ENCODE results near the gene G3BP2.
"Not testable (repeated sequence)": the region's sequence is repeated elsewhere in the genome, so short reads cannot be mapped to it uniquely, and the experiment has no call there.

Gene G3BP2

DNA sequence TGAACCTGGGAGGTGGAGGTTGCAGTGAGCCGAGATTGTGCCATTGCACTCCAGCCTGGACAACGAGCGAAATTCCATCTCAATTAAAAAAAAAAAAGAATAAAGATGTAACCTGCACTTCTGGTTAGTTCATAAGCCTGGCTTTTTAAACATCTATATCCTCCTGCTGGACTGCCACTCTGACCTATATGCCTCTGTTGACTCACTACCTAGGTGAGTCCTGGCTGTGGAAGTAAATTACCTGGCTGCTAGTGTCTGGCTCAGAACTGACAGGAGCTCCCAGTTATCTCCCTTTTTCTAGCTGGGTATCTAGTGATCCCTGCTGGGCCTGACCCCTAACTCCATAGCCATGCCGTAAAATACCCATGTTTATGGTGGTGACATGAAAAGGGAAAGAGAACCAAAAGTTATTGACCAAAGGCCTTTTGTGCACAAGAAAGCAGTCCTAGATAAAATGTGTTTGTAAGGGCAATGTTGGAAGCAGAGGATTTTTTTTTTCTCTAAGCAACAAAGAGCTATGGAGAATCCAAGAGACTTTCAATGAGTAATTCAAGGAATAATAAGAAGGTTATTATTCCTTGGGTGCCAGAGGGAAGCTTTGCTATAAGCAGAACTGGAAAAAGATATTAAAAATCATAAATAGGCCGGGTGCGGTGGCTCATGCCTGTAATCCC lies 10.4 kb upstream of the G3BP2 start:
- no peak for DNase-seq (ENCODE audit: low spot score)

DNA sequence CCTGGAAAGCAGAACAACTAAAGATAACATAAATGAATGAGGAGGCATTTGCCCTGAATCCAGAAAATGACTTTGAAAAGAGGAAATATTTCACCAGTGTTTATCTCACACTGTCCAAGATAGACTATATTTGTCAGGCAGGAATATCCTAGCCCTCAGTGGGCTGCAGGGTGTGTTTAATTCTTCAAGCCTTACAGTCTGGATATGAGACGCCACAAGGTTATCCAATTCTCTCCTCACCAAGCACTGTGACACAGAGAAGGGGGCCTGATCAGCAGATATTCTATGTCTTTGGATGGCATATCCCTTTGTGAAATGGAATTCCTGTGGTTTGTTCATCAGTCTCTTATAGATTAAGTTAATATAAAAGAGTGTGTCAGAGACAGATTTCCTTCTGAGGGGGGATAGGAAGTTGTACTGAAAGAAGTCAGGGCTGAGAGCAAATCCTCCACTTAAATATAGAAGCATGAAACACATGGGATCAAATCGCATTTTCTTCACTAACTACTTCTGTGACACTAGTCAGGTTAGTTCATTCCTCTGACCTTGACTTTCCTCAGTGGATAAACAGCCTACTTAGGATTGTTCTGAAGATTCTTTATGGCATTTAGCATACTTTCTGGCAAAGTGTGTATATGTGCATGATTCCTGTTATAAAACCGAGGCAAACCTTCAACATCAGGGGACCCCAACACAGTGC lies 6.8 kb upstream of the G3BP2 start:
- no peak for DNase-seq (ENCODE audit: low spot score)

DNA sequence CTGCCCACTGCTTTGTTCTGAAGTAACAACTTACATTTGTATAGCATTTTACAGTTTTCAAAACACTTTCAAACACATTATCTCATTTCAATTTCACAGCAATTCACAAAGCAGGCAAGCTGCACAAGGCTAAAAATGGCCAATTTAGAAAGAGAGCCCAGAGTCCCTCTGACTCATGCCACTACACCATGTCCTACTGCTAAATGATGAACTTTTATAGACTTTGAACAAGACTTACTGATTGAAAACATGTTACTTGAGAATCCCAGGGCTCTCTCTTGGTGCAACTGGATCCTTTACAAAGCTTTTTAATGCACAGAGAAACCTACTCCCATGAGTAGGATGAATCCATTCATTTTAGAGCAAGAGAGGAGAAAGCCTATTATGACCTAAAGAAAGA lies 5.8 kb upstream of the G3BP2 start:
- DNase-seq (ENCODE audit: low spot score) = no peak

DNA sequence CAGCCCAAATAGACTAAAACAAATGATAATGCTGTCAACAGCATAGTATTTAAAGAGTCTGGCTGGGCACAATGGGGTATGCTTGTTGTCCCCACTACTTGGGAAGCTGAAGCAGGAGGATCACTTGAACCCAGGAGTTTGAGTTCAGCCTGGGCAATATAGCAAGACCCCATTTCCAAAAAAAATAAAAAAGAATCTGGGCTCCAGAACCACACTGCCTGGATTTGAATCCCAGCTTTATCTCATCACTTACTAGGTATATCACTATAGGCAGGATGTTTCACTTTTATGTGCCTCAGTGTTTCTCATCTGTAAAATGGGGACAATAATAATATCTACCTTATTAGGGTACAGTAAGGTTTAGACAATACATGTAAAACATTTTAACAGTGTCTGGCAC lies 5.3 kb upstream of the G3BP2 start:
- DNase-seq (ENCODE audit: low spot score) = no peak

DNA sequence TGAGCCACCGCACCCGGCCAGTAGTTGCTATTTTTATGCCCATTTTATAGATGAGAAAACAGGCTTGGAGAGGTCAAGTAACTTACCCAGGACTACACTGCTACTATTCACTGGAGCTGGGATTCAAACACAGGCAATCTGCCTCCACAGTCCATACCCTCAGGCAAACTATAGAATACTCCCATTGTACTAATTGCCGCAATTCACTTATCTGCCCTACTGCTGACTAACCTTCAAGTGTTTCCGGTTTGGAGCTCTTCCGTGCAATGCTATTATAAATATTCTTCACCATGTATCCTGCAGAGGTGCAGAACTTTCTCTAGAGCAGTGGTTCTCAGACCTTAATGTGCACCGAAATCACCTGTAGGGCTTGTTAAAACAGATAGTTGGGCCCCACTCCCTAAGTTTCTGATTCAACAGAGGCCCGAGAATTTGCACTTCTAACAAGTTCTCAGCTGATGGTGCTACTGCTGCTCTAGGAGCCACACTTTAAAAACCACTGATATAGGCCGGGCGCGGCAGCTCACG lies 1.9 kb upstream of the G3BP2 start:
- no peak for DNase-seq (ENCODE audit: low spot score)

DNA sequence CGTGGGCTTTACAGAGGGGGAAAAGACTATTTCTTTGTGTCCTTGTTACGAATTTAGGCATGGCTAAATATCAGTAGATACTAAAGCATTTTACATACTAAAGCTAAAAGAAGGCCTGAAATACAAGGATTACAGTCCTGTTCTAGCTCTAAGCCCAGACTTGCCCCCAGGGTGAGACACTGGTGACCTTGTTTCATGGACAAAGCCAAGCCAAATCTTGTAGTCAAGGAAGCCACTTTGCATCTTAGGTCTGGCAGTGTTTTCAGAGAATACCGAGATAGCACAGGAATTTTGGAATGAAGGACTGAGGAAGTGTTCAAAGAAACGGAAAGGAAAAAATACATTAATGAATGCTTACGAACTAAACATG lies 733 bp upstream of the G3BP2 start:
- no peak for DNase-seq (ENCODE audit: low spot score)

DNA sequence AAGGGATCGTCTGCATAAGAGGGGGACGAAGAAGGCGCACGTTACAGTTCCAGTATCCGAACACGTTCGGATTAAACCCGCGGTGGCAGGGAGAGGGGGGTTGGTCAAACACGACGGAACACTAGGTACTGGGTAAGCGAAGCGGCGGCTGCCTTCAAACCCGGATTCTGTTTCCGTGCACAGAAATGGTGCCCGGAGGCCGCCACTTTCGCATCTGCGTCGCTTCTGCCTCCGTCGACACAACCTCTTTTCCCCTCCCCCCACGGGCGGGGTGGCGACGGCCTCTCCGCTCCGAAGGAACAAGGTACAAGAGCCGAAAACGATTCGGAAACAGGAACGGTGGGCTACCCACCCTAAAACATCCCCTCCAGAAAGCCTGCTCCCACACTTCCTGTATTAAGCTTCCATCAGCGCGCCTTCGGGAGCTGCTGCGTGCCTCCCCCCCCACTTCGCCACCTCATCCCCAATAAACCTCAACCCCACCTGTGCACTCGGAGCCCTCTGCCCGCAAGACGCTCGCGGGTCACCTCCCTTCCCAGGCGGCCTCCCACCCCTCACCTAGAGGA lies 667 bp downstream of the G3BP2 start:
- DNase-seq (ENCODE audit: low spot score) = peak; percentile 31

DNA sequence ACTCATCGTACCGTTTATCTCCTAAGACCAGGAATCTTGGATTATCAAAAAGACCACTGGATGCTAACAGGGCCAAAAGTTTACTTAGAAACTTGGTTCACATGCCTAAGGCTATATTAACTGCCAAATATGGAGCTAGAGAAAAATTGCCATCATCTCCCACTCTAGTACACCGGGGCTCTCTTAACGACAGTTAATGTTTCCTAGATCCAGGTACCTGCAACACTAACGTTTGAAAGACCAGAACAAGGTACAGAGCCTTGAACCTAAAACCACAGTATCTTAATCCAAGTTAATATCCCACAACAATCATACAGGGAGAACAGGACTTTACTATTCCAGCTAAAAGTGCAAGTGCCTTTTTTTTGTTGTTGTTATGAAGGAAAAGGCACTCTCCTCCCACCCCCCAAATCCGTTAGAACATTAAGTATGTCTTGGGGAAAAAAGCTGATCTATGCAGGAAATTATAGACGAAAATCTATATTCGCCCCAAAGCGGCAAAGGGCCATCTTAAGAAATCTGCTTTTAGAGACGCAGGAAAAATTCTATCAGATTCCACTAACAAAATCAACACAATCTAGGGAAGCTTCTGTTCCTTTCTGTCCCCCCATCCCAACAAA lies 1.3 kb downstream of the G3BP2 start:
- no peak for DNase-seq (ENCODE audit: low spot score)

DNA sequence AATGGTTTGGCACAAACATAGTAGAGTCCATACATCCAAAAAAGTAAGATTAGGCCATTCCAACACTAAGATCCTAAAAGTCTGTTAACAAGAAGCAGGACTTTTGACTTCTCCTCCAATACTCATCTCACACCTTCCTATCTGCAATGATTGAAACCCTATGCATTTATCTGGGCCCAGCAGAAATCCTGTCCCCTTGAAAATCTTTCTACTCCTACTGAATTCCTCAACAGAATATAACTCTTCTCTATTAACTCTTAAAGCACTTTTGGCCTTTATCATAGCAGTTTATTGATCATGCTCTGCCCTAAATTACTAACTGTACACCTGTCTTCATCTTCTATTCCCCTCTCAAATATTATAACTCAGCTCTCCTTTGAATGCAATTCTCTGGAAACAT lies 4.6 kb downstream of the G3BP2 start:
- DNase-seq (ENCODE audit: low spot score) = no peak

DNA sequence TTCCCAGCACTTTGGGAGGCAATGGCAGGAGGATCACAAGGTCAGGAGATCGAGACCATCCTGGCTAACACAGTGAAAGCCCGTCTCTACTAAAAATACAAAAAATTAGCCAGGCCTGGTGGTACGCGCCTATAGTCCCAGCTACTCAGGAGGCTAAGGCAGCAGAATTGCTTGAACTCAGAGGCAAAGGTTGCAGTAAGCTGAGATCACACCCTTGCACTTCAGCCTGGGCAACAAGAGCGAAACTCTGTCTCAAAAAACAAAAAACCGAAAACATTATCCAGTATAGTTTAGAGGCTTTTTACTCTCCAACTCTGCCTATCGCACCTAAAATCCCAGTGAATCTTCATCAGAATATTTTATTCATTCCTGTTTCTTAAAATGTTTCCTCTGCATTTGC lies 5.6 kb downstream of the G3BP2 start:
- not testable (repeated sequence) for DNase-seq (ENCODE audit: low spot score)

DNA sequence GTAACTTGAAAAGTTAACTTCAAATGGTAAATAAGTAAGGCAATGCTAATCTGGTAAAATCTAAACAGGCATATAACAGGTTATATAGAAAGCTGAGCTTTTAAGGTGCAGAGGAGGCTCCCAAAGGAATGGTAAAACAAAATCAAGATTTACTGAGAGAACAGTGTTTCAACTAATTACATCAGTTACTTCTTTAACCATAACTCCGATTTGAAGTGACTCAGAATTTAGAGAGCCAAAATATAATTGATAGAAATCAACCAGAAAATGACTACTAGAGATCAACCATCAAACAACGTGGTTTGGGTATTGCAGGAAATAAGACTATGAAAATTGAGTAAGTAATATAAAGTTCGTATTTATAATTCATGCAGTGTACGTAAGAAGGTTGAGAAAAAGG lies 6.9 kb downstream of the G3BP2 start:
- DNase-seq (ENCODE audit: low spot score) = no peak

DNA sequence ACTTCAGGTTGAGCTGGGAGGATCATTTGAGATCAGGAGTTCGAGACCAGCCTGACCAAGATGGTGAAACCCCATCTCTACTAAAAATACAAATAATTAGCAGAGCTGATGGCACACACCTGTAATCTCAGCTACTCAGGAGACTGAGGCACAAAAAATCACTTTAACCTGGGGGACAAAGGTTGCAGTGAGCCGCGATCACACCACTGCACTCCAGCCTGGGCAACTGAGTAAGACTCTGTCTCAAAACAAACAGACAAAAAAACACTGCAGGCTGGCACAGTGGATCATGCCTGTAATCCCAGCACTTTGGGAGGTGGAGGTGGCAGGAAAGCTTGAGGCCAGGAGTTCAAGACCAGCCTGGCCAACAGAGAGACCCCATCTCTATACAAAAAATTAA lies 8.6 kb downstream of the G3BP2 start:
- DNase-seq (ENCODE audit: low spot score) = not testable (repeated sequence)

DNA sequence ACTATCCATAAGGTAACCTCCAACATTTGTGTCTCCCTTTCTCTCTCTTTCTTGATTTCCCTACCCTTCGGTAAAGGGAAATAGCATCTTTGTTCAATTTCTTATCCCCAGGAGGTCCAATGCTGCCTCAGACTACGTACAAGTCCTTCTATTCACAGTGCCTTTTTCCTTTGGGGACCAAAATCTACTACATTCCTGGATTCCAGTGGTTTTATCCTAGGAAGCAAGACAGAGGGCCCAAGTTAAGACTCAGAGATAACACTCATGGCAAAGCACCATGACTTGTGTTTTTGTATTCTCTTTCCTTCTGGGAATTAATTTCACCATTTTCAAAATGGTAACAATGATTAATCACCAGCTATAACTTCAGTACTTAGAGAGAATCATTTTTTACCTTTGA lies 10.6 kb downstream of the G3BP2 start:
- DNase-seq (ENCODE audit: low spot score) = no peak

DNA sequence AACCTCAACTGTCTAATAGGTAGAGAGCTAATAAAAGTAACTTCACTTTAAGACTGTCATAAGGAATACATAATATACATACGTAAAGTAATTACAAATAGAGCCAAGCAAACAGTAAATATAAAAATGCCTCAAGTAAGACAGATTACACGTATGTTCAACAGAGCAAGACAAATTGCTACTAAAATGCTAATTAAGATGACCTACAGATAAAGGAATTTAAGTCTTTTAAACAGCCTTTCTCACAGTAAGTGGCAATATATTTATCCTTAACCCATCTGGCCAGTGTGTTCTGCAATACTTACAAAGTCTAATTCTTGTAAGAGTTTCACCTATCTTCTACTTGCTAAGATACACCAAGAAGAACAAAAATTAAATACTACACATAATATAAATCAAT lies 12.7 kb downstream of the G3BP2 start:
- no peak for DNase-seq (ENCODE audit: low spot score)

DNA sequence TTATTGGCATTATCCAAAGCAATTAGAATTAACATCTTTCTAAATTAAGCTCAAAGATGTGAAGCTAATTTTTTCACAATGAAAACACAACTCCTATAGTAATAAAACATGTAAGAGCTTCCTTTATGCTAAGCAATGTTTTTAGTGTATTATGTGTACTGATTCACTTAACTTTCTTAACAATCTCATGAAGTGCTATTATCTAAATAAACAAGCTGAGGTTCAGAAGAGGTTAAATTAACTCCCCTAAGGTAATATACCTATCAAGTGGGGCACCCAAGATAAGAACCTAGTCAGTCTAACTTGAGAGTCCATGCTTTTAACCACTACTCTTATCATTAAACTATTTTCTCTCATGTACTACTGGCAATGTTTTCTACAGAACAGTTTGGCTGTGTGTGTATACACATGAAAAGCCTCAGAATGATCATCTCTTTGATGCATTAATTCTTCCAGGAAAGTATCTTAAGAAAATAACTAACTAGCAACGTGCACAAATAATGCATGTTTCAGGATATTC lies 13.6 kb downstream of the G3BP2 start:
- DNase-seq (ENCODE audit: low spot score) = no peak

DNA sequence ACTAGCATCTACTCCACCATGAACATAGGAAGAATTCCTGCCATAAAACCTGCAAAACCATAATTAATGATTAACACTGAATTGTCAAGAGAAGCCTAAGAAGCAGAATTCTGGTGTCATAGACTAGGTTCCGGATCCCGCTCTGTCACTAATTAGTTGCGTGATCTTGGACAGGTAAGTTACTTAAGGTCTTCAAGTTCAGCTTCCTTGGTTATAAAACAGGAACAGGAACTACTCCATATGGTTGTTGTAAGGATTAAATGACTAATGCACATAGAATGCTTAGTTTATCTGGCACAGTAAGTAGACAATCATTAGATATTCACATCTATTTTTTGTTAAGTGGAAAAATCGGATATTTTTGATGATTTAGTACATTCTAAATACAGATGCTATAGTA lies 14.3 kb downstream of the G3BP2 start:
- DNase-seq (ENCODE audit: low spot score) = no peak

DNA sequence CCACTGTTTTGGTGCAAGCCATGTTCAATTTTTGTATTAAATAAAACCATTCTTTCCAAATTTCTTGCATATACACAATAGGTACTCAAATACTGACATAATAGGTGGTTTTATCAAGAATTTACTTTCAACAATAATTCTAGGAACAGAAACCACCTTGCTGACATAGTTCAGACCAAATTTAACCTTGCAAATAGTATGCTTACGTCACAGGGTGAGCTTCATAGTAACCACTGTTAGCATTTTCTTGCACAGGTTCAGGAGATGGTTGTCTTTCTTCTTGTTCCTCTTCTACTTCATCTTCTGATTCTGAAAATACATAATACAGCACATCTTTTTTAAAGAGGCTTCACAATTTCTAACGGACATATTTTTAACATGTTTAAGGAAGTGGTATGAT lies 17.6 kb downstream of the G3BP2 start:
- DNase-seq (ENCODE audit: low spot score) = no peak

DNA sequence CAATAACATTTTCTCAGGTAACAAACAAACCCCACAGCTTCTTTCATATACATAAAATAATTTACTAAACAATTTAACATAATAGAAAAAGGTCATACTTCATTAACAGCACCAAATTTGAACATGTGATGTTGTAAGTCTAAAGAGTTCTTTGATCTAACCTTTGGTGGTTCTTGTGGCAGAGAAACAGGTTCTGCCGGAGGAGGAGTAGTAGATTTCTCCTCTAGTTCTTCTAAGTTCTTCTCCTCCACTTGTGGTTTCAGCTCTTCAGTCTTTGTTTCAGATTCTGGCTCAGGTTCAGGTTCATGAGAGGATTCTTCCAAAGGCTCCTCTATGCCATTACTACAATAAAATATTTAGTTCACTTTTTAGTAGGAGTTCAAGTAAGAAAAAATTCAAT lies 18.3 kb downstream of the G3BP2 start:
- DNase-seq (ENCODE audit: low spot score) = no peak

DNA sequence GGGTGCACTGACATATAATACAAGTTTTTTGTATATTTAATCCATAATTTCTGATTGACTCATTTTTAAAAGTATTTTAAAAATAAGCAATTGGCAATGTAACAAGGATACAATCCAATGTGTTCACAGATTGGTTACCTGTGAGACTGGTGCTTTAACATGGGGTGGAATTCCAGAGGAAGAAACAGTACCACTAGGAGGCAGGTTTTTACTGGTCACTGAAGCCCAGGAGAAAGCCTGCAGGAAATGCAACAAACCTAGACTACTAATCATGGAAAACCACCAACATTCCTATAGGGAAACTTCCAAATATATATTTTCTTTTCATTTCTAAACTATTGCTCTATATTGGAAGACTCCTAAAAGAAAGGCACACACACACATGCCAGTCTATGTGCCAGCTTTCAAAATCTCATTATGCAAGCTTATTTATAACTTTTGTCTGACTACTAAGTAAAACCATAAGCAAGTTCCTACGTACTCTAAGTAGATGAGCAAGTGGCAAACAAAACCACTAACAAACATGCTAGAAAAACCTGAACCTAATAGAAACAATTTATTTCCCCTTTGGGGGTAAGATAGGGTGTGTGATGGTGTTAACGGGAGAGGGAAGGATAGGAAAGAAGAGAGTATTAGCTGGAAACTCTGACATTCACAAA lies 19.2 kb downstream of the G3BP2 start:
- DNase-seq (ENCODE audit: low spot score) = peak; percentile 26

DNA sequence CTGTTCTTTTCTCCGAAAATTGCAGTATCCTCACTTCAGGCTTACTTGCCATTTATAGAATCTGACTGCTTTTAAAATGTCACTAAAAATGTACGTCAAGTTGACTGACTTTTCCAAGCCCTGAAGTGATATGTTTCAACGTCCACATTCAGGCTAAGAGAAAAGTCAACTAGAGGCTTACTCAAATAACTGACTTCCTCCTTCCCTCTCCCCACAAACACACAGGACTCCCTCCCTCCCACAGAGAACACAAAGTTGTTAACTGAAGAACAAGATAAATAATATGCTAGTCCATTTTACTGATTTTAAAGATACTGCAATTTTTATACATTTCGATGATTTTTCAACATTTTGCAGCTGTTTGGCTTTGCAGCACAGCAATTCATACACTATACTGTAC lies 29.1 kb downstream of the G3BP2 start:
- no peak for DNase-seq (ENCODE audit: low spot score)

DNA sequence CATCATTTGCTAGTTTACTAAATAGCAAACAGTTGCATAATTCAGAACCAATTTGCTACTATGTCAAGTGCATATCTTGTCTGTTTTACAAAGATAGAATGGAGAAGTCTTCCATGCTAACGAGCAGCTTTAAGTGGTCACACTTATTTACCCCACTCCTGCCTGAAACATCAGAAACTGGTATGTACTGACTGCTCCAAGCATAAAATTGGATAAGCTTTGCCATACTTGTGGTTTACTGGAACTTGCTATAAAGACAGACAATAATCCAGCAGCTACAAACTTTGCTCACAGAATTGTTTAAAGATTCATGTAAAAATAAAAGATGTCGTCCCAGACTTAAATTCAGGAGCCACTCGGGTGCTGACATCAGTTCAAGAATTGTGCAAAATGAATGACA lies 29.6 kb downstream of the G3BP2 start:
- DNase-seq (ENCODE audit: low spot score) = no peak

DNA sequence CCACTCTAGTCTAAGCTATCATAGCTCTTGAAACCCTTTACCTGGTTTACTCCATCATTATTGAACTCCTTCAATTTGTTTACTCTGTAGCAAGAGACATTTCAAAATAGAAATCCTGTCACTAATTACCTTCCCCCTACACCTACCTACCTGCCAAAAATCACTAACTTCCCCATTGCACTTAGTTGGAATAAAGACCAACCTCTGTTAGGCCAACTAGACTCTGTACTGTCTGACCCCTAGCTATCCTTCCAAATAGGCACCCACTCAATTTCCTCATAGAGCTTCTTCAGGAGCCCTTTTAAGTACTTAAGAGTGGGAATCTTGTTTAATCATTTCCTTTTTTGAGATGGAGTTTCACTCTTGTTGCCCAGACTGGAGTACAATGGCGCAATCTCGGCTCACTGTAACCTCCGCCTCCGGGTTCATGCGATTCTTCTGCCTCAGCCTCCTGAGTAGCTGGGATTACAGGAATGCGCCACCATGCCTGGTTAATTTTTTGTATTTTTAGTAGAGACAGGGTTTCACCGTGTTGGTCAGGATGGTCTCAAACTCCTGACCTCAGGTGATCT lies 34.0 kb downstream of the G3BP2 start:
- no peak for DNase-seq (ENCODE audit: low spot score)
